HG03196 (cell line): ENCODE results near the gene CNIH1.
"Not testable (repeated sequence)": the region's sequence is repeated elsewhere in the genome, so short reads cannot be mapped to it uniquely, and the experiment has no call there.

Experiments
- ATAC-seq: cut with Tn5 transposase; IDR thresholded peaks from one replicate; pipeline ENCODE4 v1.9.1; 2021; ENCODE audit not compliant: unreplicated experiment

The CNIH1 gene

DNA sequence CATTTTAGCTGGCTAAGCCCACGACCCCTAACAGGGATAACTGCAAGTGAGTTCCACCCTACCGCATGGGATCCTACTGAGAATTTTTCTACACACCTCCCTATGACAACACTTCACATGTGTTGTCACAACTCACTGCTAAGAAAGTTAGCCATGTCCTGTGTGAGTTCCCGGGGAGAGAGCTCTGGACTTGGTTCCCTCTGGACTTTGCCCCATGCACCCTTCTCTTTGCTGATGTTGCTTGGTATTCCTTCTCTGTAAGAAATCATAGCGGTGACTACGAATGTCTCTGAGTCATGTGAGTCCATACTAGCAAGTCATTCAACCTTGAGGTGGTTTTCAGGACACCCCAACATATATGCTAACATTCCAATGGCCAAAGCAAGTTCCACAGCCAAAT lies 53.8 kb downstream of the CNIH1 start:
- no peak for ATAC-seq

DNA sequence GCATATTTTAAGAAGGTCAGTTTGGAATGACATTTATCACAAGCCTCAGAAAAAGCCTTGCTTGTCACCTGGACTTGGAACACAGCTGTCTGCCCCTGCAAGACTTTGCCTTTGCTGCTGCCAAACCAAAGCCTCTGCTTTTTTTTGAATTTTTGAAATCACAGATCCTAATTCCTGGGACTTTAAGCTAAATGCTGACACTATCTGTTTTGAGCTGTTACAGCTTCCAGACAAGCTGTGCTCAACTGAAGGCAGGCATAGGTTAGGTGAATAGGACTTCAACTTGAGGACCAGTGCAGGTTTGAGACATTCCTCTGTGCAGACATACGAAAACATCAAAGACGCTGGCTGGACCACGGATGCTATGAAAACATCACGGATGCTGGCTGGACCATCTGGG lies 55.6 kb downstream of the CNIH1 start:
- ATAC-seq: no peak

DNA sequence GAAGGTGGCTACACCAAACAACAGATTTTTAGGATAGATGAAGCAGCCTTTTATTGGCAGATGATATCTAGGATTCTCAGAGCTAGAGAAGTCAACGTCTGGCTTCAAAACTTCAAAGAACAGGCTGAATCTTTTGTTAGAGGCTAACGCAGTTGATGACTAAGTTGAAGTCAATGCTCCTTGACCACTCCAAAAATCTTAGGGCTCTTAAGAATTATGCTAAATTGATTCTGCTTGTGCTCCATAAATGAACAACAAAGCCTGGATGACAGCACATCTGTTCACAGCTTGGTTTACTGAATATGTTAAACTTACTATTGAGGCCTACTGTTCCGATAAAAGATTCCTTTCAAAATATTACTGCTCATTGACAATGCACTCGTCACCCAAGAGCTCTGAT lies 57.3 kb downstream of the CNIH1 start:
- ATAC-seq: no peak

DNA sequence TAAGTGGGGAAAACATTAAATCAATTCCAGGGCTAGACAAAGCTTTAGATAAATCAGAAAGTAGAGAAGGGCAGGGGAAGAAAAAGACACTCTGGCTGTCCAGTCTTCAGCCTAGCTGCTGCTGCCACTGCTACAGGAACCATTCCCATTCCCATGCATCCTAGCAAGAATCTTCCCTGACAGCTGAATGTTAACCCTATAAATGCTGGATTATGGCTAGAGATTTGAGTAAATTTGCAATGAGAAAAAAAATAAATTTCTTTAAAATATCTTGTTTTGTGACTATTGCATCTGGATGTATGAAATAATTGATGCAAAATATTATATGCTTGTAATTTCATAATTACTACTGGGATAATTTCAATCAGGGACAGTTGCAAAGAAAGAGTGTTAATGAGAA lies 59.4 kb downstream of the CNIH1 start:
- ATAC-seq: no peak

DNA sequence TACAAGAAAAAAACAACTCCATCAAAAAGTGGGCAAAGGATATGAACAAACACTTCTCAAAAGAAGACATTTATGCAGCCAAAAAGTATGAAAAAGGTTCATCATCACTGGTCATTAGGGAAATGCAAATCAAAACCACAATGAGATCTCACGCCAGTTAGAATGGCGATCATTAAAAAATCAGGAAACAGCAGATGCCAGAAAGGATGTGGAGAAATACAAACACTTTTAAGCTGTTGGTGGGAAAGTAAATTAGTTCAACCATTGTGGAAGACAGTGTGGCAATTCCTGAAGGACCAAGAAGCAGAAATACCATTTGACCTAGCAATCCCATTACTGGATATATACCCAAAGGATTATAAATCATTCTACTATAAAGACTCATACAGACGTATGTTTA lies 60.6 kb downstream of the CNIH1 start:
- ATAC-seq: not testable (repeated sequence)

DNA sequence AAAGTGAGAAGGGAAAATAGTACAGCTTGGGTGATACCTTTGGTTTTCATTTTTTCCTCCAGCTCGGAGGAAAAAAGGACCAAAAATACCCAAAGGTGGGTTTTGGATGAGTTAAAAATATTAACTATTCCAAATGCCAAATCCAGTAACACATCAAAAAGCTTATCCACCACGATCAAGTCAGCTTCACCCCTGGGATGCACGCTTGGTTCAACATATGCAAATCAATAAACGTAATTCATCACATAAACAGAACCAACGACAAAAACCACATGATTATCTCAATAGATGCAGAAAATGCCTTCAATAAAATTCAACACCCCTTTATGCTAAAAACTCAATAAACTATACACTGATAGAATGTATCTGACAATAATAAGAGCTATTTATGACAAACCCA lies 62.3 kb downstream of the CNIH1 start:
- not testable (repeated sequence) for ATAC-seq

DNA sequence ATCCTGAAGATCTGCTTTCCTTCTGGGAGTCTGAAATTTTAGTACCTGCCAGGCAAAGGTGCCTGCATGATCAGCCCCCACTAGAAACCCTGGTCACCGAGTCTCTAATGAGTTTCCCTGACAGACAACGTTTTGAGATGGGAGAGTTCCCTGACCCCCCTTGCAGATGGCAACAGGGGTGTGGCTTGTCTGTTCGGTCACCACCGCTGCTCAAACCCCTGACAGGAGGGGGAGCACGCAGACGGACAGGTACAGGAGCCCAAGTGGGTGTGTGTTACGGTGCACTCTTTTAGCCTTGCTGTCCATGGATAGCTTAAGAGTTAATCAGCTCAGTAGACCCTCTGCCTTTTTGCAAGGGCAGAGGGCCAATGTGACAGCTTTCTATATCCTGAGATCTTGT lies 63.7 kb downstream of the CNIH1 start:
- no peak for ATAC-seq

DNA sequence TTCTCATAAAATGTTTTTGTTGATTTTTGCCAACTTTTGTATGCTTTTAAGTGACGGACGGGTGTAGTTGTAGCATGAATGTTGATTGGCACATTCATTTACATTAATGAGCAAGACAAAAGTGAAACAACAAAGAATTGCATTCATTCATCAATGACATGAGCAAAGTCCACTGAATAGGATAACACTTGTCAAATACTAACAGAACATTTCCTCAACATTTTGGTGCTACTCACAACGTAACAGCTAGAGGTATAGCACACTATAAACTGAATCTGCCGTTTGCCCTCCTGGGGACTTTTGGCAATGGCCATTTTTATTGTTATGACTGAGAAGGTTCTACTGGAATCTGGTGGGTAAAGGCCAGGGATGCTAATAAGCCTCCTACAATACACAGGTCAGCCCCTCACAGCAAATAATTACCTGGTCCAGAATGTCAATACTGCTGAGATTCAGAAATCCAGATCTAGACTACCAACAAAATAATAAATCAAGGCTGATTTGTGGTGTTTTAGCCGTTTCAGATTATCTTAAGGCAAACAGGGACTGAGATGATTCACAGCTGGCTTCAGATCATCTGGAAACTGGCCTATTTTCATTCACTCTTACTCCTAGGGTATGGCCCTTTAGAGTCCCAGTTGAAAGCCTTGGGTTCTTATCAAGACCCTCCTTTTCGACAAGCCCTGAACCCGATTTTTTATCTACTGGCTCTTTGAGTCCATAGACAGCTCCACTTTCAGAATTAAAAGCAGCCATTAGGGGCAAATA lies 66.9 kb downstream of the CNIH1 start:
- no peak for ATAC-seq
